ENCODE results near the gene TICAM1.
A peak's percentile ranks its signal among the peaks of the same experiment; 100 is the strongest.
"Not testable (repeated sequence)": the region's sequence is repeated elsewhere in the genome, so short reads cannot be mapped to it uniquely, and the experiment has no call there.

The TICAM1 gene

GRCh38 chr19:4805140-4805539 lies 26.4 kb downstream of the TICAM1 start:
- not testable (repeated sequence) for DNase-seq (ENCODE audit: low read depth in 2 of 2)

GRCh38 chr19:4803736-4804695 lies 27.5 kb downstream of the TICAM1 start:
- DNase-seq (ENCODE audit: low read depth in 2 of 2), result peak; percentile 37 to 46

- no peak for DNase-seq (ENCODE audit: low read depth in 2 of 2)
Observed at GRCh38 chr19:4802711-4803110, 28.8 kb downstream of the TICAM1 start.

GRCh38 chr19:4801085-4801619 lies 30.4 kb downstream of the TICAM1 start:
- DNase-seq (ENCODE audit: low read depth in 2 of 2), result no peak

- DNase-seq (ENCODE audit: low read depth in 2 of 2), result no peak
Observed at GRCh38 chr19:4800591-4801081, 30.9 kb downstream of the TICAM1 start.

- DNase-seq (ENCODE audit: low read depth in 2 of 2), result no peak
Observed at GRCh38 chr19:4795400-4795799, 36.1 kb downstream of the TICAM1 start.

GRCh38 chr19:4794971-4795370 lies 36.5 kb downstream of the TICAM1 start:
- DNase-seq (ENCODE audit: low read depth in 2 of 2), result no peak

GRCh38 chr19:4793278-4793677 lies 38.2 kb downstream of the TICAM1 start:
- DNase-seq (ENCODE audit: low read depth in 2 of 2), result not testable (repeated sequence)

- DNase-seq (ENCODE audit: low read depth in 2 of 2), result not testable (repeated sequence)
Observed at GRCh38 chr19:4792866-4793195, 38.7 kb downstream of the TICAM1 start.

GRCh38 chr19:4792019-4792865 lies 39.3 kb downstream of the TICAM1 start:
- not testable (repeated sequence) for DNase-seq (ENCODE audit: low read depth in 2 of 2)

- DNase-seq (ENCODE audit: low read depth in 2 of 2), result peak; percentile 93 to 95
Observed at GRCh38 chr19:4791183-4792018, 40.1 kb downstream of the TICAM1 start, which contains the start of gene FEM1A. Gene FEM1A, plus strand, starts transcription at chr19:4791734. Its CDS starts 121 bp downstream, at chr19:4791855.

GRCh38 chr19:4786412-4787016 lies 45.0 kb downstream of the TICAM1 start:
- not testable (repeated sequence) for DNase-seq (ENCODE audit: low read depth in 2 of 2)

GRCh38 chr19:4781801-4782200 lies 49.7 kb downstream of the TICAM1 start:
- DNase-seq (ENCODE audit: low read depth in 2 of 2), result no peak

- DNase-seq (ENCODE audit: low read depth in 2 of 2), result no peak
Observed at GRCh38 chr19:4780860-4781259, 50.7 kb downstream of the TICAM1 start.

GRCh38 chr19:4778124-4778523 lies 53.4 kb downstream of the TICAM1 start:
- DNase-seq (ENCODE audit: low read depth in 2 of 2), result not testable (repeated sequence)

- no peak for DNase-seq (ENCODE audit: low read depth in 2 of 2)
Observed at GRCh38 chr19:4776436-4777211, 54.9 kb downstream of the TICAM1 start.

GRCh38 chr19:4775627-4776152 lies 55.8 kb downstream of the TICAM1 start:
- DNase-seq (ENCODE audit: low read depth in 2 of 2), result no peak

GRCh38 chr19:4774136-4774535 lies 57.4 kb downstream of the TICAM1 start:
- no peak for DNase-seq (ENCODE audit: low read depth in 2 of 2)

- no peak for DNase-seq (ENCODE audit: low read depth in 2 of 2)
Observed at GRCh38 chr19:4773047-4773640, 58.4 kb downstream of the TICAM1 start.

Measured in stimulated activated CD8-positive, alpha-beta memory T cell treated with anti-CD3 and anti-CD28 coated beads, Interleukin-7, amount 100 ng/mL, for 1 hour (primary cell).